22Rv1 (cell line): ENCODE measurements around the gene ERBB2.

Experiments
- H3K27ac ChIP-seq: fragments of 450-650 bp; 2 replicates; pipeline ENCODE4 v1.5.1; 2017
- CTCF ChIP-seq: fragments of 450-650 bp; IDR thresholded peaks from 2 replicates; pipeline ENCODE4 v1.5.1; 2017; ENCODE audit warnings: mild to moderate bottlenecking
- ZFX ChIP-seq: fragments of 450-650 bp; IDR thresholded peaks from 2 replicates; pipeline ENCODE4 v1.6.1; 2017; ENCODE audit warnings: antibody characterized with exemption, borderline replicate concordance

Gene ERBB2

GRCh38 chr17:39684369-39685192 is 15.3 kb upstream of the ERBB2 start:
- no peak overlapping the region for H3K27ac ChIP-seq
- TF ChIP-seq CTCF (no peak), ZFX (no peak)

- H3K27ac ChIP-seq: peak overlapping the region; percentile 96
Observed at GRCh38 chr17:39687101-39687545, 12.7 kb upstream of the ERBB2 start.

GRCh38 chr17:39687546-39688474 is 12.1 kb upstream of the ERBB2 start, which contains the start of gene PGAP3:
TSS of gene PGAP3 (minus strand) at chr17:39688057. CDS start at chr17:39688014, 43 bp downstream.
- peak within 1 kb of the TSS; percentile 96 for H3K27ac ChIP-seq
- TF ChIP-seq ZFX: no peak
- TF ChIP-seq CTCF: peak; percentile 12; the same call in 1 of the 2 replicates

More at GRCh38 chr17:39687101-39687545, 12.7 kb upstream of the ERBB2 start:
- TF ChIP-seq CTCF (no peak), ZFX (no peak)

- H3K27ac ChIP-seq: peak overlapping the region; percentile 96
- TF ChIP-seq CTCF (no peak), ZFX (no peak)
Observed at GRCh38 chr17:39688475-39688835, 11.4 kb upstream of the ERBB2 start.

- TF ChIP-seq ZFX (no peak), CTCF (no peak)
- peak overlapping the region; percentile 96 for H3K27ac ChIP-seq
Observed at GRCh38 chr17:39688945-39689344, 10.9 kb upstream of the ERBB2 start.

GRCh38 chr17:39694593-39694992 is 5.3 kb upstream of the ERBB2 start:
- TF ChIP-seq ZFX: no peak
- TF ChIP-seq CTCF: no peak
- no peak overlapping the region for H3K27ac ChIP-seq

GRCh38 chr17:39695089-39695474 is 4.8 kb upstream of the ERBB2 start:
- no peak for TF ChIP-seq CTCF
- TF ChIP-seq ZFX: no peak
- H3K27ac ChIP-seq: no peak overlapping the region
